Kidney tubule cell (primary cell): ENCODE results near the gene LATS2.

ENCODE experiments used
- DNase-seq: peaks from one replicate; pipeline ENCODE4 v3.0.0-alpha.2; 2018; ENCODE audit warnings: low spot score

The LATS2 gene

GRCh38 chr13:21015284-21015683, 46.1 kb downstream of the LATS2 start:
- no peak for DNase-seq

GRCh38 chr13:21014502-21015170, 46.8 kb downstream of the LATS2 start:
- DNase-seq, result peak; percentile 78

GRCh38 chr13:21014139-21014501, 47.3 kb downstream of the LATS2 start:
- no peak for DNase-seq

- DNase-seq, result no peak
Observed at GRCh38 chr13:21013682-21014038, 47.7 kb downstream of the LATS2 start.

- DNase-seq, result peak; percentile 54
Observed at GRCh38 chr13:21012841-21013681, 48.3 kb downstream of the LATS2 start.

GRCh38 chr13:21012211-21012610, 49.2 kb downstream of the LATS2 start:
- no peak for DNase-seq

- DNase-seq, result peak; percentile 67
Observed at GRCh38 chr13:21011378-21011777, 50.0 kb downstream of the LATS2 start.

- peak; percentile 68 for DNase-seq
Observed at GRCh38 chr13:21010621-21011020, 50.8 kb downstream of the LATS2 start.

GRCh38 chr13:21009036-21009435, 52.4 kb downstream of the LATS2 start:
- no peak for DNase-seq

- no peak for DNase-seq
Observed at GRCh38 chr13:21008026-21008425, 53.4 kb downstream of the LATS2 start.

GRCh38 chr13:21006141-21007005, 55.0 kb downstream of the LATS2 start:
- DNase-seq, result no peak

GRCh38 chr13:21005193-21005592, 56.2 kb downstream of the LATS2 start:
- no peak for DNase-seq

- no peak for DNase-seq
Observed at GRCh38 chr13:21001471-21001870, 59.9 kb downstream of the LATS2 start.

- DNase-seq, result no peak
Observed at GRCh38 chr13:21000647-21001046, 60.7 kb downstream of the LATS2 start.

- no peak for DNase-seq
Observed at GRCh38 chr13:20998649-20999415, 62.6 kb downstream of the LATS2 start.

GRCh38 chr13:20997301-20998161, 63.9 kb downstream of the LATS2 start:
- DNase-seq, result peak; percentile 65

GRCh38 chr13:20995245-20995838, 66.0 kb downstream of the LATS2 start:
- DNase-seq, result no peak

- no peak for DNase-seq
Observed at GRCh38 chr13:20994441-20994821, 67.0 kb downstream of the LATS2 start.

- DNase-seq, result peak; percentile 82
Observed at GRCh38 chr13:20993661-20994440, 67.5 kb downstream of the LATS2 start.

- no peak for DNase-seq
Observed at GRCh38 chr13:20993211-20993610, 68.2 kb downstream of the LATS2 start.
